ENCODE data around the gene NAMPT.
A peak's percentile ranks its signal among the peaks of the same experiment; 100 is the strongest.
"Not testable (repeated sequence)": the region's sequence is repeated elsewhere in the genome, so short reads cannot be mapped to it uniquely, and the experiment has no call there.

The NAMPT gene

DNA sequence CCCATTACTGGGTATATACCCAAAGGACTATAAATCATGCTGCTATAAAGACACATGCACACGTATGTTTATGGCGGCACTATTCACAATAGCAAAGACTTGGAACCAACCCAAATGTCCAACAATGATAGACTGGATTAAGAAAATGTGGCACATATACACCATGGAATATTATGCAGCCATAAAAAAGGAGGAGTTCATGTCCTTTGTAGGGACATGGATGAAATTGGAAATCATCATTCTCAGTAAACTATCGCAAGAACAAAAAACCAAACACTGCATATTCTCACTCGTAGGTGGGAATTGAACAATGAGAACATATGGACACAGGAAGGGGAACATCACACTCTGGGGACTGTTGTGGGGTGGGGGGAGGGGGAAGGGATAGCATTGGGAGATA, 13.8 kb upstream of the NAMPT start:
- DNase-seq, result not testable (repeated sequence)

GRCh38 chr7:106298155-106298554, 13.4 kb upstream of the NAMPT start:
- not testable (repeated sequence) for DNase-seq

DNA sequence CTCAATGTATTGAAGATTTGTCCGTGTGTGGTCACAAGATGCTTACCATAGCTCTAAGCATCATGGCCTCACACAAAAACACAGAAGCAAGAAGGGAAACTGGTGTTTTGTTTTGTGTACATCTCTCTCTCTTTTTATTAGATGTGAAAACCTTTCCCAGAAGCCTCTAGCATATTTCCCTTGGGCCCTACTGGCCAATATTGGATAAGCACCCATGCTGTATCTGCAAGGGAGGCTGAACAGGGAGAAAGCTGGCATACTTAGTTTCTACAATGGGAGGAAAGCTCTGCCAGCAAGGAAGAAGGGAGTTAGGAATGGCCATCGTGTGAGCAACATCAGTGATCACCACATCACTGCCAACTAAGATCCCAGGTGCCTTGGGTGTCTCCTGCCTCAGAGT, 9.6 kb upstream of the NAMPT start:
- no peak for DNase-seq

DNA sequence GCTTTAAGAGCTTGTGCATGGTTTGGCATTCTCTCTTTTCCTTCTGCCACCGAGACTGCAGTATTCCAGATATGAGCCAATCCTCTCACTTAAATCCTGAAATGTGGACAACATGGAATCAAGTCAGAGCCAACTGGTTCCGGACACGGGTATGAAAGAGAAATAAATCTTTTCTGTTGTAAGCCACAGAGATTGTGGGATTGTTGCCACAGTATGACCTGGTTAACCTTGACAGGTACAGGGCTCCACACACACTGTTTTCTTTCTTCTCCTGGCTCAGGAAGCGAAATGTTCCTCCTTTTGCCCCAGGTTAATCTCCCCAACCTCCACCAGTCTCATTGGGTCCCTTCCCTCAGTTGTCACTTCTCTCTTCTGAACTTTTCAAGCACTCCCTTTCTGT, 6.5 kb upstream of the NAMPT start:
- no peak for DNase-seq

DNA sequence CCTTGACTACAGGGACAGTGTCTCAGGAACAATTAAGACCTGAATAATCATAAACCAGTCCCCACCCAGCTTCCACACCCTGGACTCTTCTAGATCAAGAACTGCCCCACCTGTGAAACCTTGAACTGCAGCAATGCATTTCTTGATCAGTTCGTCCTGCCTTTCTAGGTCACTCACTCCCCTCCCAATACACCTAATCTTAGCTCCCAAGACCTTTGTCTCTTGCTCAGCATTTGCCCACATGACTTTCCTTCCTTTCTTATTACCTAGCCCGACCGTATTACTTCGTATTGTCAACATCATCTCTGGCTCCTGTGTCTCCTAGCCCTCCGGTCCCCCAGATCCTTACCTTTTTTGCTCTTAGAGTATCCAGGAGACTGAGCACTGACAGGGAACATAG, 5.5 kb upstream of the NAMPT start:
- DNase-seq, result no peak

DNA sequence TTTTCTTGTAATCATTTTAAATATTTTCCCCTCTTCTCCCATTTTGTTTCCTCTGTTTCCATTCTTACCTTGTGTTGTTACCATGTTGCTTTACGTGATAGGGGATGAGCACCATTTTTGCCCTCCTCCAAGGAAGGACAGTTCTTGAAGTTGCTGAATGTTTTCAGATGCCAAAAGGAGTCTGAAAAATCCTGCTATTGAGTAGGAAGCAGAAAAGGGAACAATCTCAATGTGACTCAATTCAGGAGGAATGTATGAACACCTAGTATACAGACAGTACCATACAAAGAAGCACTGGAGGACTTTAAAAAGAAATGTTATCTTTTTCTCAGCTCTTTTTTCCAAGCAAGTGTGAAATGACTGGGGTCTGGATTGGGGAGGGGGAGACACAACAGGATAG, 5.1 kb upstream of the NAMPT start:
- no peak for DNase-seq

- DNase-seq, result no peak
Observed at GRCh38 chr7:106288263-106288662, 3.5 kb upstream of the NAMPT start.

- DNase-seq, result no peak
Observed at GRCh38 chr7:106287786-106288185, 3.0 kb upstream of the NAMPT start.

GRCh38 chr7:106285855-106286492, 1.2 kb upstream of the NAMPT start:
- peak; percentile 16 to 28 for DNase-seq

DNA sequence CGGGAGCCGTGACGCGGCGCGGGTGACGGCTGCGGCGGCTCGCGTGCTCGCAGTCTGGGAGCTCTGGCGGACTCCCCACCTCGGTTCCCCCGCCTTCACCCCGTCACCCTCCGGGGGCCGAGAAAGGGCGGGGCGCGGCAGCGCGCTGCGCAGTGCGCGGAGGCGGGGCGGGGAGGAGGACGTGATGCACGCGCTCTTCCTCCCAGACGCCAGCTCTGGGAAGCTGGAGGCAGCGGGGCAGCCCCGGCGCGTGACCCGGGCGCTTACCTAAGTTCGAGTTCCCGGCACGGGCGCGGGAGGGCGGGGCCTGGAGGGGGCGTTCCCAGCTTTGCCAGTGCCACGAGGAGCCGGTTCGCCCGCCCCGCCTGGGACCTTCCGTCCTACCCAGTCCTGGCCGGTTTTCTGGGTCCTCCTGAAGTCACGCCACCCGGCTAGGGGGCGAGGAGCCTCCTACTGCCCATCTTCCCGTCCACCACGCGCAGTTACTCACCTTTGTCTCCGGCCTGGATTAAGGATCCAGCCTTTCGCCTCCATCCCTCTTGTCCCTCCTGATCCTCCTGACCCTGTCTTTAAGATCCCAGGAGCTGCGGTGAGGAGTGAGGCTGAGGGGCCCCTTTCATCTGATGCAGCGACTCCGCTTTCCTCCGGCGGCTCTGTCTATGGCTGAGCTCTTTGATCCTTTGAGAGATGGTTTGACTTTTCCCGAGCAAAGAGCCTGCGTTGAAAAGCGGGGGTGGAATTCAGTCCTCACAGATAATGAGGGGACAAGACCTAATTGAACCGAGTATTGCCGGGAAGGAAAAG, 470 bp upstream of the NAMPT start:
- DNase-seq, result peak; percentile 100

- peak; percentile 41 to 59 for DNase-seq
Observed at GRCh38 chr7:106283831-106284713, 711 bp downstream of the NAMPT start.

DNA sequence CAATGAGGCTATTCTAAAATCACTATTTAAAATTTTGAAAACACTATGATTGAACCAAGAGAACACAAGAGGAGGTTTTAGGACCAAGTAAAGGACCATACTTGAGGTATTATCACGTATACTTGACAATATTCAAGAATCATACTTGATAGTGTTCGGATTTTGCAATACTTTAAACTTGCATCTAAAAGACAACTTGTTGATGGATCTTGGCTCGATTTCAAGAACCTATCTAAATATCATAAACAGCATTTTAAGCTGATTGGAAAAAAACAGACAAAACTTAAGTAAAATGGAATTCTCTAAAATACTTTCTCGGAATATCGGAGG, 1.3 kb downstream of the NAMPT start:
- no peak for DNase-seq

- DNase-seq, result no peak
Observed at GRCh38 chr7:106282852-106283251, 1.9 kb downstream of the NAMPT start.

- DNase-seq, result no peak
Observed at GRCh38 chr7:106282390-106282789, 2.4 kb downstream of the NAMPT start.

GRCh38 chr7:106281585-106282318, 3.0 kb downstream of the NAMPT start:
- no peak for DNase-seq

- no peak for DNase-seq
Observed at GRCh38 chr7:106281127-106281526, 3.7 kb downstream of the NAMPT start.

- DNase-seq, result no peak
Observed at GRCh38 chr7:106279425-106280197, 5.2 kb downstream of the NAMPT start.

DNA sequence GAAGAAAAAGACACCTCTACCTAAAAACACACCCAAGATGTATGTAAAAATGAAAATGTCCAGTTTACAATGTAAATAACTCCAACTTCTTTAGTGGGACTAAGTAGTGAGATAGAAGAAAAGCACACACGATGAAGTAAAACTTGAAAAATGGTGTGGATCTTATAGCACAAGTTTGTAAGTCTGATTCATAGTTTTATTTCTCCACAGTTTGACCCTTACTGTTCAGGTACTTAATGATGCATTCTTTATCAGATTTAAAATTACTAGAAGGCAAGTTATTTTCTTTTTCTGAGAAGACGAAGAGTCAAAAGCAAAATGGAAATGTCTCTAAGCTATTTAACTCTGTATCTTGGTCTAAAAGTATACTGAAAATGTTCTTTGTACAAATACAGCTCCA, 6.1 kb downstream of the NAMPT start:
- no peak for DNase-seq

- no peak for DNase-seq
Observed at GRCh38 chr7:106277976-106278375, 6.8 kb downstream of the NAMPT start.

- no peak for DNase-seq
Observed at GRCh38 chr7:106276513-106276912, 8.3 kb downstream of the NAMPT start.

GRCh38 chr7:106273009-106273668, 11.6 kb downstream of the NAMPT start:
- no peak for DNase-seq

Data from activated CD4-positive, alpha-beta T cell treated with anti-CD3 and anti-CD28 coated beads, Interleukin-2, amount 50 U/mL, for 4 hours (primary cell).